ENCODE results near the gene FAT1. TPM values are rescaled to one million over a fixed set of nuclear protein-coding genes. Genes with fewer than 3 reads are reported as not detected.
A peak's percentile ranks its signal among the peaks of the same experiment; 100 is the strongest.

Gene FAT1
- total RNA-seq, 1 donor from 2014 or later = 106 TPM

- Histone ChIP-seq H3K27me3 (ENCODE audit: low read depth) (peaks cover 22% of the 10 kb centered on the region), H3K27ac (no peak overlapping the region), H3K4me3 (no peak overlapping the region), H3K9me3 (no peaks in the 10 kb centered on the region), H3K36me3 (no peaks in the 10 kb centered on the region), H3K4me1 (no peaks in the 10 kb centered on the region)
- DNase-seq = no peak
- peak; percentile 49 to 65 for ATAC-seq
- intact Hi-C loops (cut with DNase I) = no loop called here
- no peak for TF ChIP-seq CTCF (IDR thresholded peaks at IDR 0.05)
Measured at GRCh38 chr4:186557486-186557885, 166.2 kb downstream of the FAT1 start.

GRCh38 chr4:186557061-186557460 lies 166.6 kb downstream of the FAT1 start:
- no peak overlapping the region for H3K27ac ChIP-seq
- DNase-seq = no peak
- no peak for ATAC-seq
- no peaks in the 10 kb centered on the region for H3K36me3 ChIP-seq
- intact Hi-C loops (cut with DNase I) = no loop called here
- no peaks in the 10 kb centered on the region for H3K9me3 ChIP-seq
- H3K27me3 ChIP-seq (ENCODE audit: low read depth) = peaks cover 22% of the 10 kb centered on the region
- no peak overlapping the region for H3K4me3 ChIP-seq
- TF ChIP-seq CTCF (IDR thresholded peaks at IDR 0.05) = no peak
- H3K4me1 ChIP-seq = no peaks in the 10 kb centered on the region

DNA sequence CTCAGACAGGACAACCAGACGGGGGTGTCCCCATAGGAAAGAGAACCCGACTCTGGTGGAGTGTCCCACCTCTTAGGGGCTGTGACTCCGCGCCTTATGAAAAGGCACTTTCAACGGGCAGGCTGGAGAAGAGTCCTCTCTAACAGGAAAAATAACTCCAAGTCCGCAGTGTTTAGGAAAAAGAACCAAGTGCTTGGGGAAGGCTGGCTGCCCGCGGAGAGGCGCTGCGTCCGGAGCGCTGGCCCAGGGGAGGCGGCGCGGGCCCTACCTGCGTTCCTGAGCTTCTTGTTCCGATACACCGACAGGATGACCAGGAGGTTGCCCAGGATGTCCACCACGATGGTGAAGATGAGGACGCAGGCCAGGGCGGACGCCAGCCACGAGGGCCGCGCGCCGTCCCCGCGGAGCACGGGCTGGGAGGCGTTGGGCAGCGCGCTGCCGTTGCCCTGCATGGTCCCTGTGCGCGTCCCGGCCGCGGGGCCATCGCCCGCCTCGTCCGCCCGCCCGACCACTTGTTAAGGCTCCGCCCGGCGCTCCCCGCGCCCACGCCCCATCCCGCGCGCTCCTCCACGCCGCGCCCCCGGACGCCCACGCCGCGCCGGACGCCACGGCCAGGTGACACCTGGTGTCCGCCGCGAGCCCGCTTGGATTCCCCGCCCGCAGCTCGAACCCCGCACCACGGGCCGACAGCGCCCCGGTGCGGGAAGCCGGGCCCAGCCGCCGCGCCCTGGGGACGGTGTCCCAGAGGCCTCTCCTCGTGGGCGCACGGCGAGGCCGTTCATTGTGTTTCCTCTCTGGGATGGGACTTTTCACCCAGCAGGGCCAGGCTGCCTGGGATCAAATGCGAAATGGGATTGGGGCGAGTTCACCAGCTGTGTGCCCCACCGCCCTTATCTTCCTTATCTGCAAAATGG lies 168.5 kb downstream of the FAT1 start, which contains the start of gene MTNR1A:
MTNR1A (minus strand) TSS at position 654 of the 914 bp plus-strand sequence; CDS start at position 452, 202 bp downstream.
- no peak within 1 kb of the TSS for H3K27ac ChIP-seq
- H3K9me3 ChIP-seq = no peaks in the 10 kb centered on the region
- ATAC-seq (peak; percentile 56 to 68), DNase-seq (no peak)
- H3K36me3 ChIP-seq = no peaks in the 10 kb centered on the region
- H3K4me3 ChIP-seq = peak within 1 kb of the TSS; percentile 40
- TF ChIP-seq CTCF (IDR thresholded peaks at IDR 0.05) = no peak
- peaks cover 30% of the 10 kb centered on the region for H3K27me3 ChIP-seq (ENCODE audit: low read depth)
- intact Hi-C loops (cut with DNase I) = no loop called here
- no peaks in the 10 kb centered on the region for H3K4me1 ChIP-seq

DNA sequence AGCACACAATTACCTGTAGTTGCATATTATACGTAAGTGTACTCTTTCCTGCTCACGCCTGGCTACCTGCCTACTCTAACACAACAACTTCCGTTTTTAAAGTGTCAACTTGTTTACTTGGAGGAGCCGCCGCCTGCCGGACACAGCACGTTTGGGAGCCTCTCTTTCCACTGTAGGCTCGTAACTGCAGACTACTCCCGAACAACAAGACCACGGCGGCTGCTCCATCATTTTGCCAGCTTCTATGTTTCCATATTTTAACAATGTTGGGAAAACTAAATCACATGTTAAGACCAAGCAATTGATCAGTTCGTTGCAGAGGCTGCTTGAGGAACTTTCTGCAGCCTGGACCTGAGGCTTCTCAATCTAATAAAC lies 169.1 kb downstream of the FAT1 start:
- peaks cover 31% of the 10 kb centered on the region for H3K27me3 ChIP-seq (ENCODE audit: low read depth)

DNA sequence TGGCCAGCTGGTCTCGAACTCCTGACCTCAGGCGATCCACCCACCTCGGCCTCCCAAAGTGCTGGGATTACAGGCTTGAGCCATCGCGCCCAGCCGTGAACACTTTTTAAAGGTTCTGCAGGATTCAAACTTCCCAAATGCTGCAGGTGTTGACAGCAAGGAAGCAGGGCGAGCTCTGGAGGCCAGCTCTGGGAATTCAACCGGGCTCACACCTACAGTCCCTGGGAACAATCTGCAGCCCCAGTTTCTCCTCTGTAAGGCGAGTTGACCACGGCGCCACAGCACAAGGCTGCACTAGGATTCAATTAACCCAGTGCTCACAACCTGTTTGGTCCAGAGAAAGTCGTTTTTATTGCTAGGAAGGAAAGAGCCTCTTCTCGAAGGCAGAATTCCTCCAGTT lies 169.9 kb downstream of the FAT1 start:
- Histone ChIP-seq H3K4me3 (no peak overlapping the region), H3K9me3 (no peaks in the 10 kb centered on the region), H3K4me1 (no peaks in the 10 kb centered on the region), H3K27me3 (ENCODE audit: low read depth) (peaks cover 36% of the 10 kb centered on the region), H3K27ac (no peak overlapping the region), H3K36me3 (no peaks in the 10 kb centered on the region)
- TF ChIP-seq CTCF (IDR thresholded peaks at IDR 0.05) = no peak
- no peak for ATAC-seq
- intact Hi-C loops (cut with DNase I) = no loop called here
- DNase-seq = no peak

More for the DNA sequence above, 169.1 kb downstream of the FAT1 start:
- no peak for TF ChIP-seq CTCF (IDR thresholded peaks at IDR 0.05)
- peak; percentile 49 to 53 for ATAC-seq
- no peak for DNase-seq
- Histone ChIP-seq H3K27ac (no peak overlapping the region), H3K4me3 (peak overlapping the region; percentile 40), H3K9me3 (no peaks in the 10 kb centered on the region), H3K4me1 (no peaks in the 10 kb centered on the region), H3K36me3 (no peaks in the 10 kb centered on the region)
- intact Hi-C loops (cut with DNase I) = no loop called here

Data from lower lobe of right lung (tissue), 2 donors.